ENCODE measurements around the gene SRSF11.

The SRSF11 gene

GRCh38 chr1:70264839-70265238, 43.7 kb downstream of the SRSF11 start:
- Histone ChIP-seq H3K79me2 (ENCODE audit: control insufficient read depth, low read length) (no peaks in the 10 kb centered on the region), H3K36me3 (ENCODE audit: control insufficient read depth, low read length) (peaks cover 43% of the 10 kb centered on the region), H3K27ac (ENCODE audit: low read depth, low read length) (no peak overlapping the region), H3K4me1 (ENCODE audit: control insufficient read depth, low read length) (no peaks in the 10 kb centered on the region), H3K9me3 (ENCODE audit: control insufficient read depth, insufficient read depth, low read length) (peaks cover 7% of the 10 kb centered on the region; the same call in 1 of the 2 replicates), H3K4me3 (ENCODE audit: low read length) (no peak overlapping the region), H3F3A (ENCODE audit: control insufficient read depth, insufficient read depth) (peaks cover 3% of the 10 kb centered on the region; the same call in 1 of the 2 replicates), H3K9me2 (replicated peaks; ENCODE audit: control insufficient read depth, low read length) (no peaks in the 10 kb centered on the region), H3K4me2 (ENCODE audit: low read length) (no peak overlapping the region), H3K27me3 (ENCODE audit: control insufficient read depth, low read length) (no peaks in the 10 kb centered on the region), H4K20me1 (ENCODE audit: control insufficient read depth, insufficient read depth, low read depth, low read length) (no peaks in the 10 kb centered on the region)
- TF ChIP-seq, protein P1, sequence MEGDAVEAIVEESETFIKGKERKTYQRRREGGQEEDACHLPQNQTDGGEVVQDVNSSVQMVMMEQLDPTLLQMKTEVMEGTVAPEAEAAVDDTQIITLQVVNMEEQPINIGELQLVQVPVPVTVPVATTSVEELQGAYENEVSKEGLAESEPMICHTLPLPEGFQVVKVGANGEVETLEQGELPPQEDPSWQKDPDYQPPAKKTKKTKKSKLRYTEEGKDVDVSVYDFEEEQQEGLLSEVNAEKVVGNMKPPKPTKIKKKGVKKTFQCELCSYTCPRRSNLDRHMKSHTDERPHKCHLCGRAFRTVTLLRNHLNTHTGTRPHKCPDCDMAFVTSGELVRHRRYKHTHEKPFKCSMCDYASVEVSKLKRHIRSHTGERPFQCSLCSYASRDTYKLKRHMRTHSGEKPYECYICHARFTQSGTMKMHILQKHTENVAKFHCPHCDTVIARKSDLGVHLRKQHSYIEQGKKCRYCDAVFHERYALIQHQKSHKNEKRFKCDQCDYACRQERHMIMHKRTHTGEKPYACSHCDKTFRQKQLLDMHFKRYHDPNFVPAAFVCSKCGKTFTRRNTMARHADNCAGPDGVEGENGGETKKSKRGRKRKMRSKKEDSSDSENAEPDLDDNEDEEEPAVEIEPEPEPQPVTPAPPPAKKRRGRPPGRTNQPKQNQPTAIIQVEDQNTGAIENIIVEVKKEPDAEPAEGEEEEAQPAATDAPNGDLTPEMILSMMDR (IDR thresholded peaks at IDR 0.05; ENCODE audit: low read depth, low read length, poor library complexity, severe bottlenecking): no peak

DNA sequence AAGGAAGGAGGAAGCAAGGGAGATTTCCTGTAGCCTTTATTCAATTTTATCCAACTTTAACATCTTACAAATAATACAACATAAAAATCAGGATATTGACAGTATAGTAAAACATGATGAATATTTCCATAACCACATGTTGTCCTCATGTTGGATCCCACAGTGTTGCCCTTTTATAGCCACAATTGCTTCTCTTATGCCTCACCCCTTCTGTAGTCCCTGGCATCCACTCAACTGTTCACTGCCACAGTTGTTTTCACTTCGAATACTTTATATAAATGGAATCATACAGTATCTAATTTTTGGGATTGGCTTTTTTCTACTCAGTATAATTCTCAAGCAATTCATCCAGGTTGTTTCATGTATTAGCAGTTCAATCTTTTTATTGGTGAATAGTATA, 44.8 kb downstream of the SRSF11 start:
- H3K4me2 ChIP-seq (ENCODE audit: low read length): no peak overlapping the region
- no peaks in the 10 kb centered on the region for H3K4me1 ChIP-seq (ENCODE audit: control insufficient read depth, low read length)
- peaks cover 3% of the 10 kb centered on the region; the same call in 1 of the 2 replicates for H3F3A ChIP-seq (ENCODE audit: control insufficient read depth, insufficient read depth)
- H3K36me3 ChIP-seq (ENCODE audit: control insufficient read depth, low read length): peaks cover 46% of the 10 kb centered on the region
- H4K20me1 ChIP-seq (ENCODE audit: control insufficient read depth, insufficient read depth, low read depth, low read length): no peaks in the 10 kb centered on the region
- H3K79me2 ChIP-seq (ENCODE audit: control insufficient read depth, low read length): no peaks in the 10 kb centered on the region
- H3K27ac ChIP-seq (ENCODE audit: low read depth, low read length): no peak overlapping the region
- no peak overlapping the region for H3K4me3 ChIP-seq (ENCODE audit: low read length)
- no peaks in the 10 kb centered on the region for H3K27me3 ChIP-seq (ENCODE audit: control insufficient read depth, low read length)
- peaks cover 7% of the 10 kb centered on the region; the same call in 1 of the 2 replicates for H3K9me3 ChIP-seq (ENCODE audit: control insufficient read depth, insufficient read depth, low read length)
- H3K9me2 ChIP-seq (replicated peaks; ENCODE audit: control insufficient read depth, low read length): no peaks in the 10 kb centered on the region
- no peak for TF ChIP-seq EZH2phosphoT487 (IDR thresholded peaks at IDR 0.05; ENCODE audit: borderline replicate concordance, low read length)
- TF ChIP-seq, protein P1 (IDR thresholded peaks at IDR 0.05; ENCODE audit: low read depth, low read length, poor library complexity, severe bottlenecking): no peak

GRCh38 chr1:70277875-70278274, 56.7 kb downstream of the SRSF11 start:
- Histone ChIP-seq H3K27me3 (ENCODE audit: control insufficient read depth, low read length) (no peaks in the 10 kb centered on the region), H3K9me3 (ENCODE audit: control insufficient read depth, insufficient read depth, low read length) (no peaks in the 10 kb centered on the region), H4K20me1 (ENCODE audit: control insufficient read depth, insufficient read depth, low read depth, low read length) (no peaks in the 10 kb centered on the region), H3K4me3 (ENCODE audit: low read length) (no peak overlapping the region), H3K27ac (ENCODE audit: low read depth, low read length) (no peak overlapping the region), H3K9me2 (replicated peaks; ENCODE audit: control insufficient read depth, low read length) (no peaks in the 10 kb centered on the region), H3F3A (ENCODE audit: control insufficient read depth, insufficient read depth) (no peaks in the 10 kb centered on the region), H3K79me2 (ENCODE audit: control insufficient read depth, low read length) (no peaks in the 10 kb centered on the region), H3K4me1 (ENCODE audit: control insufficient read depth, low read length) (no peaks in the 10 kb centered on the region), H3K4me2 (ENCODE audit: low read length) (no peak overlapping the region), H3K36me3 (ENCODE audit: control insufficient read depth, low read length) (peaks cover 38% of the 10 kb centered on the region)
- TF ChIP-seq, protein P1 (IDR thresholded peaks at IDR 0.05; ENCODE audit: low read depth, low read length, poor library complexity, severe bottlenecking): no peak
- TF ChIP-seq EZH2phosphoT487 (IDR thresholded peaks at IDR 0.05; ENCODE audit: borderline replicate concordance, low read length): no peak

DNA sequence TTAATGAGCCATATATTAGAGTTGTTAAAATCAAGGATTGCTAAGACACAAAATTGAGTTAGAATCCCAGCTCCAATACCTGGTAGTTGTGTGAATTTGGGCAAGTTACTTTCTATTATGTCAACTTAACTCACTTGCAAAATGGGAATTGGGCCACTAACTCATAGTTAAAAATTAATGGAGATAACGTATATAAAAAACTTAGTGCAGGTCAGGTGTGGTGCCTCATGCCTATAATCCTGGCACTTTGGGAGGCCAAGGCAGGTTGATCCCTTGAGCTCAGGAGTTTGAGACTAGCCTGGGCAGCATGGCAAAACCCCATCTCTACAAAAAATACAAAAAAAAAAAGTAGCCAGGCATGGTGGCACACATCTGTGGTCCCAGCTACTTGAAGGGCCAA, 57.5 kb downstream of the SRSF11 start:
- no peaks in the 10 kb centered on the region for H3F3A ChIP-seq (ENCODE audit: control insufficient read depth, insufficient read depth)
- no peaks in the 10 kb centered on the region for H4K20me1 ChIP-seq (ENCODE audit: control insufficient read depth, insufficient read depth, low read depth, low read length)
- H3K27me3 ChIP-seq (ENCODE audit: control insufficient read depth, low read length): no peaks in the 10 kb centered on the region
- H3K79me2 ChIP-seq (ENCODE audit: control insufficient read depth, low read length): no peaks in the 10 kb centered on the region
- TF ChIP-seq EZH2phosphoT487 (IDR thresholded peaks at IDR 0.05; ENCODE audit: borderline replicate concordance, low read length): no peak
- TF ChIP-seq, protein P1 (IDR thresholded peaks at IDR 0.05; ENCODE audit: low read depth, low read length, poor library complexity, severe bottlenecking): no peak
- no peak overlapping the region for H3K4me3 ChIP-seq (ENCODE audit: low read length)
- H3K36me3 ChIP-seq (ENCODE audit: control insufficient read depth, low read length): peaks cover 32% of the 10 kb centered on the region
- no peaks in the 10 kb centered on the region for H3K4me1 ChIP-seq (ENCODE audit: control insufficient read depth, low read length)
- no peaks in the 10 kb centered on the region for H3K9me3 ChIP-seq (ENCODE audit: control insufficient read depth, insufficient read depth, low read length)
- H3K27ac ChIP-seq (ENCODE audit: low read depth, low read length): no peak overlapping the region
- no peaks in the 10 kb centered on the region for H3K9me2 ChIP-seq (replicated peaks; ENCODE audit: control insufficient read depth, low read length)
- no peak overlapping the region for H3K4me2 ChIP-seq (ENCODE audit: low read length)

All from DOHH2 (cell line).